SK-N-SH (cell line): Measurements from ENCODE around the gene SSUH2. TPM values are rescaled to one million over a fixed set of nuclear protein-coding genes. Genes with fewer than 3 reads are reported as not detected.

Source experiments
- CTCF ChIA-PET: fragments of 300-600, 350-600 bp; formaldehyde crosslinking; extraction: SDS; loops from one replicate; lab custom pipeline; 2021; lab: Yijun Ruan, JAX
- POLR2A ChIA-PET: fragments of 350-600 bp; sonication (Branson Sonifier 250); formaldehyde crosslinking; extraction: SDS; loops from one replicate; lab custom pipeline; 2020; ENCODE audit warnings: antibody characterized with exemption, inconsistent platforms; lab: Yijun Ruan, JAX
- DNase-seq: peaks from one replicate; pipeline ENCODE4 v3.0.0; 2012
- H2AFZ ChIP-seq: fragments of 200-600 bp; sonication (generic); 2 replicates; pipeline ENCODE4 v1.8.1; 2016; ENCODE audit warnings: antibody characterized with exemption, mild to moderate bottlenecking, low read depth
- H3F3A ChIP-seq: fragments of 200-600 bp; sonication (generic); replicated peaks from 2 replicates; pipeline ENCODE3; 2016; ENCODE audit warnings: antibody characterized with exemption, mild to moderate bottlenecking; ENCODE audit not compliant: insufficient read depth
- H3K27ac ChIP-seq, 2 experiments: fragments of 200-500 bp in 1 of 2; fragments of 200-600 bp in 1 of 2; sonication (Bioruptor generic) in 1 of 2; sonication (generic), shearing (Covaris generic) in 1 of 2; 2 replicates each; pipeline versions ENCODE4 v1.5.1 to v1.6.1; 2014 to 2016; ENCODE audit warnings: low read depth in 2 of 2, inconsistent platforms in 1 of 2, low read length in 1 of 2, mild to moderate bottlenecking in 1 of 2, mixed read lengths in 1 of 2
- H3K27me3 ChIP-seq: fragments of 200-600 bp; sonication (generic), shearing (Covaris generic); 2 replicates; pipeline ENCODE4 v1.6.1; 2016; ENCODE audit warnings: mixed run types; ENCODE audit not compliant: insufficient read depth
- H3K36me3 ChIP-seq, 2 experiments: fragments of 200-500 bp in 1 of 2; fragments of 200-600 bp in 1 of 2; sonication (Bioruptor generic) in 1 of 2; sonication (generic) in 1 of 2; replicated peaks in 1 of 2; 2 replicates each; pipeline versions ENCODE3 to v1.5.1; 2014 to 2016; ENCODE audit warnings: low read length in 1 of 2, mild to moderate bottlenecking in 1 of 2; ENCODE audit not compliant: insufficient read depth in 2 of 2, control insufficient read depth in 1 of 2
- H3K4me1 ChIP-seq, 2 experiments: fragments of 200-500 bp in 1 of 2; fragments of 200-600 bp in 1 of 2; sonication (Bioruptor generic) in 1 of 2; sonication (generic), shearing (Covaris generic) in 1 of 2; 2 replicates each; pipeline versions ENCODE4 v1.5.1 to v1.6.1; 2014 to 2016; ENCODE audit warnings: low read depth in 1 of 2, low read length in 1 of 2, mixed run types in 1 of 2; ENCODE audit not compliant: insufficient read depth in 2 of 2, control insufficient read depth in 1 of 2
- H3K4me2 ChIP-seq: fragments of 200-600 bp; sonication (generic), shearing (Covaris generic); 2 replicates; pipeline ENCODE4 v1.6.1; 2017; ENCODE audit warnings: mixed run types
- H3K4me3 ChIP-seq, 2 experiments: fragments of 200-500 bp in 1 of 2; fragments of 200-600 bp in 1 of 2; sonication (Bioruptor generic) in 1 of 2; sonication (generic), shearing (Covaris generic) in 1 of 2; 2 replicates each; pipeline versions ENCODE4 v1.5.1 to v1.8.1; 2014 to 2016; ENCODE audit warnings: low read depth in 2 of 2, inconsistent platforms in 1 of 2, low read length in 1 of 2, mild to moderate bottlenecking in 1 of 2, mixed read lengths in 1 of 2, moderate library complexity in 1 of 2
- H3K79me2 ChIP-seq: fragments of 200-600 bp; sonication (generic); 2 replicates; pipeline ENCODE4 v1.8.1; 2017; ENCODE audit warnings: mild to moderate bottlenecking; ENCODE audit not compliant: insufficient read depth
- H3K9ac ChIP-seq: fragments of 200-600 bp; sonication (generic); 2 replicates; pipeline ENCODE4 v1.6.1; 2017; ENCODE audit warnings: mixed run types
- H3K9me2 ChIP-seq: fragments of 200-600 bp; sonication (generic); 2 replicates; pipeline ENCODE4 v1.6.1; 2017; ENCODE audit warnings: mixed run types
- H3K9me3 ChIP-seq: fragments of 200-600 bp; sonication (generic); 2 replicates; pipeline ENCODE4 v1.6.1; 2017; ENCODE audit warnings: mixed run types, mild to moderate bottlenecking, moderate library complexity
- H4K20me1 ChIP-seq: fragments of 200-600 bp; sonication (generic); 2 replicates; pipeline ENCODE4 v1.6.1; 2017; ENCODE audit warnings: mild to moderate bottlenecking, mixed run types; ENCODE audit not compliant: insufficient read depth
- CHD2 ChIP-seq: fragments of 150-350 bp; IDR thresholded peaks from 2 replicates; pipeline ENCODE4 v1.6.1; 2018; ENCODE audit warnings: low read length; ENCODE audit not compliant: partially characterized antibody
- CTCF ChIP-seq: fragments of 200-600 bp; sonication (generic); IDR thresholded peaks from 2 replicates; pipeline ENCODE4 v1.6.1; 2017; ENCODE audit warnings: antibody characterized with exemption, mild to moderate bottlenecking, moderate library complexity
- FOSL2 ChIP-seq: IDR thresholded peaks from 2 replicates; pipeline ENCODE4 v1.4.0; 2012; ENCODE audit warnings: low read depth, mild to moderate bottlenecking, moderate library complexity, borderline replicate concordance
- FOXJ3 ChIP-seq: sonication (generic); formaldehyde crosslinking; IDR thresholded peaks from 2 replicates; pipeline ENCODE4 v1.5.1; 2020; ENCODE audit warnings: mild to moderate bottlenecking, missing genetic modification reagents
- FOXM1 ChIP-seq: IDR thresholded peaks from 2 replicates; pipeline ENCODE4 v1.4.0; 2012; ENCODE audit warnings: low read depth, mild to moderate bottlenecking
- GABPA ChIP-seq: IDR thresholded peaks from 2 replicates; pipeline ENCODE4 v1.4.0; 2012; ENCODE audit warnings: low read depth, mild to moderate bottlenecking
- IRF3 ChIP-seq: fragments of 150-350 bp; IDR thresholded peaks from 2 replicates; pipeline ENCODE4 v1.6.1; 2016; ENCODE audit warnings: mild to moderate bottlenecking, low read depth, low read length
- JUND ChIP-seq: IDR thresholded peaks from 2 replicates; pipeline ENCODE4 v1.4.0; 2012
- MEF2A ChIP-seq: IDR thresholded peaks from 2 replicates; pipeline ENCODE4 v1.4.0; 2012; ENCODE audit warnings: low read depth, borderline replicate concordance
- MXI1 ChIP-seq: IDR thresholded peaks from 2 replicates; pipeline ENCODE4 v1.6.1; 2012; ENCODE audit warnings: mild to moderate bottlenecking, low read depth, low read length, improper control_type of control experiment
- NFIC ChIP-seq: IDR thresholded peaks from 2 replicates; pipeline ENCODE4 v1.4.0; 2012; ENCODE audit warnings: borderline replicate concordance
- RAD21 ChIP-seq: IDR thresholded peaks from 2 replicates; pipeline ENCODE4 v1.6.1; 2012; ENCODE audit warnings: mild to moderate bottlenecking, low read length
- RCOR1 ChIP-seq: fragments of 150-350 bp; IDR thresholded peaks from 2 replicates; pipeline ENCODE4 v1.6.1; 2017; ENCODE audit warnings: antibody characterized with exemption, low read length
- REST ChIP-seq: IDR thresholded peaks from 2 replicates; pipeline ENCODE4 v1.6.1; 2012; ENCODE audit warnings: mild to moderate bottlenecking, low read depth, low read length, moderate library complexity
- RXRA ChIP-seq: IDR thresholded peaks from 2 replicates; pipeline ENCODE4 v1.4.0; 2012; ENCODE audit warnings: low read depth, mild to moderate bottlenecking, borderline replicate concordance
- TAF1 ChIP-seq: IDR thresholded peaks from 2 replicates; pipeline ENCODE4 v1.6.1; 2012; ENCODE audit warnings: low read depth, mild to moderate bottlenecking, low read length, moderate library complexity, borderline replicate concordance
- TEAD4 ChIP-seq: IDR thresholded peaks from 2 replicates; pipeline ENCODE4 v1.4.0; 2012; ENCODE audit warnings: mild to moderate bottlenecking, borderline replicate concordance; ENCODE audit not compliant: insufficient read depth
- YY1 ChIP-seq: IDR thresholded peaks from 2 replicates; pipeline ENCODE4 v1.4.0; 2012; ENCODE audit warnings: low read depth, mild to moderate bottlenecking
- ZBTB33 ChIP-seq: IDR thresholded peaks from 2 replicates; pipeline ENCODE4 v1.4.0; 2012; ENCODE audit warnings: low read depth, borderline replicate concordance
- WGBS: methylation state at CpG from one replicate; pipeline ENCODE4 v1.1.6; 2017; ENCODE audit warnings: low lambda C conversion rate; 5-methylcytosine and 5-hydroxymethylcytosine counted together
- polyA plus RNA-seq, 3 experiments: library from polyadenylated mRNA; depleted of rRNA; stranded (reverse); fragments of >200 nt; gene quantifications; 2 replicates each; pipeline ENCODE4 v1.2.3, GENCODE V29; 2012
- TF ChIP-seq, protein P1 (sequence below): fragments of 150-350 bp; IDR thresholded peaks from 2 replicates; pipeline ENCODE4 v1.6.1; 2017; ENCODE audit warnings: antibody characterized with exemption, low read length, low read depth, borderline replicate concordance

The SSUH2 gene
- polyA plus RNA-seq, 1 of the 3 experiments (the other 2 are of a cell fraction) = 0.18 TPM

- Histone ChIP-seq H3K4me3 (no peak overlapping the region), H2AFZ (no peak overlapping the region), H3K79me2 (no peaks in the 10 kb centered on the region), H3K4me2 (no peak overlapping the region), H3F3A (peaks cover 5% of the 10 kb centered on the region), H3K9me2 (no peaks in the 10 kb centered on the region), H3K9me3 (no peaks in the 10 kb centered on the region), H3K4me1 (peaks cover 0 to 24% of the 10 kb centered on the region in 2 experiments; a peak in 1 of 4 replicates)
- 86% methylated on average over 3 of the region's 3 CpGs for WGBS
- ChIA-PET POLR2A (no interaction called here), CTCF (interaction anchor here (1.1 to 3.6 kb wide), 7 partner anchors 10 to 297 kb away, joined by 3 to 52 read pairs (median 6); partner anchors contain the start of gene LMCD1)
- TF ChIP-seq IRF3 = no peak
- no peak for TF ChIP-seq GABPA
- TF ChIP-seq CTCF = no peak
- TF ChIP-seq YY1 = no peak
- no peak for TF ChIP-seq NFIC
- no peak for TF ChIP-seq RXRA
- TF ChIP-seq ZBTB33 = no peak
- TF ChIP-seq REST = no peak
- no peak for TF ChIP-seq RAD21
- no peak for TF ChIP-seq CHD2
- no peak for TF ChIP-seq FOSL2
- no peak for TF ChIP-seq RCOR1
- TF ChIP-seq MXI1 = no peak
- no peak for TF ChIP-seq FOXJ3
- TF ChIP-seq JUND = no peak
- TF ChIP-seq MEF2A = no peak
- TF ChIP-seq, protein P1, sequence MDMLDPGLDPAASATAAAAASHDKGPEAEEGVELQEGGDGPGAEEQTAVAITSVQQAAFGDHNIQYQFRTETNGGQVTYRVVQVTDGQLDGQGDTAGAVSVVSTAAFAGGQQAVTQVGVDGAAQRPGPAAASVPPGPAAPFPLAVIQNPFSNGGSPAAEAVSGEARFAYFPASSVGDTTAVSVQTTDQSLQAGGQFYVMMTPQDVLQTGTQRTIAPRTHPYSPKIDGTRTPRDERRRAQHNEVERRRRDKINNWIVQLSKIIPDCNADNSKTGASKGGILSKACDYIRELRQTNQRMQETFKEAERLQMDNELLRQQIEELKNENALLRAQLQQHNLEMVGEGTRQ = no peak
- no peak for TF ChIP-seq TAF1
- TF ChIP-seq TEAD4 = no peak
- TF ChIP-seq FOXM1 = no peak
- TF ChIP-seq, all 33 proteins: peak for 0
- no peak for DNase-seq
- H4K20me1 ChIP-seq = no peaks in the 10 kb centered on the region
- H3K9ac ChIP-seq = no peak overlapping the region
- H3K36me3 ChIP-seq = no peaks in the 10 kb centered on the region
- H3K27ac ChIP-seq = no peak overlapping the region; a peak in 1 of 4 replicates
- no peaks in the 10 kb centered on the region for H3K27me3 ChIP-seq
Measured at GRCh38 chr3:8621141-8621540, 23.5 kb downstream of the SSUH2 start.
